Neural progenitor cell (in vitro differentiated cells): ENCODE results near the gene DLG3. TPM values are rescaled to one million over a fixed set of nuclear protein-coding genes. Genes with fewer than 3 reads are reported as not detected.

Experiments
- DNase-seq: peaks from one replicate; pipeline ENCODE4 v3.0.0-alpha.2; 2016; ENCODE audit warnings: low spot score
- H2AFZ ChIP-seq: fragments of 200-600 bp; sonication (generic); replicated peaks from 2 replicates; pipeline ENCODE4 v1.6.1; 2016; ENCODE audit warnings: antibody characterized with exemption
- H3F3A ChIP-seq: fragments of 200-600 bp; sonication (generic); 2 replicates; pipeline ENCODE4 v1.6.1; 2016; ENCODE audit warnings: antibody characterized with exemption, low read depth
- H3K27ac ChIP-seq: fragments of 200-600 bp; sonication (generic); 2 replicates; pipeline ENCODE4 v1.5.1; 2016; ENCODE audit warnings: mild to moderate bottlenecking
- H3K27me3 ChIP-seq: fragments of 200-600 bp; sonication (generic); 2 replicates; pipeline ENCODE4 v1.6.1; 2016; ENCODE audit warnings: mild to moderate bottlenecking, moderate library complexity
- H3K36me3 ChIP-seq: fragments of 200-600 bp; sonication (generic); 2 replicates; pipeline ENCODE4 v1.5.1; 2016
- H3K4me1 ChIP-seq: fragments of 200-600 bp; sonication (generic); 2 replicates; pipeline ENCODE4 v1.6.1; 2016; ENCODE audit warnings: mixed run types
- H3K4me2 ChIP-seq: fragments of 200-600 bp; sonication (generic); 2 replicates; pipeline ENCODE4 v1.6.1; 2016
- H3K4me3 ChIP-seq: fragments of 200-600 bp; sonication (generic); 2 replicates; pipeline ENCODE4 v1.5.1; 2016
- H3K79me2 ChIP-seq: fragments of 200-600 bp; sonication (generic); 2 replicates; pipeline ENCODE4 v1.6.1; 2016; ENCODE audit warnings: low read depth
- H3K9ac ChIP-seq: fragments of 200-600 bp; sonication (generic); 2 replicates; pipeline ENCODE4 v1.6.1; 2016
- H3K9me3 ChIP-seq: fragments of 200-600 bp; sonication (generic); 2 replicates; pipeline ENCODE4 v1.5.1; 2016; ENCODE audit warnings: low read depth
- H4K20me1 ChIP-seq: fragments of 200-600 bp; sonication (generic); 2 replicates; pipeline ENCODE4 v1.6.1; 2016; ENCODE audit warnings: low read depth
- H3K27ac Mint-ChIP-seq: 3 replicates; pipeline ENCODE4 v1.8.0; 2021; ENCODE audit warnings: mixed read lengths
- H3K27me3 Mint-ChIP-seq: 2 replicates; pipeline ENCODE4 v1.8.0; 2022; ENCODE audit warnings: low read depth, mild to moderate bottlenecking, inconsistent platforms, moderate library complexity, mixed read lengths; ENCODE audit not compliant: insufficient read depth
- H3K36me3 Mint-ChIP-seq: 3 replicates; pipeline ENCODE4 v1.8.0; 2021; ENCODE audit warnings: mixed read lengths
- H3K4me1 Mint-ChIP-seq: 3 replicates; pipeline ENCODE4 v1.8.0; 2021; ENCODE audit warnings: mixed read lengths
- H3K4me3 Mint-ChIP-seq: 3 replicates; pipeline ENCODE4 v1.8.0; 2021; ENCODE audit warnings: mild to moderate bottlenecking, moderate library complexity, mixed read lengths
- H3K9me3 Mint-ChIP-seq: 3 replicates; pipeline ENCODE4 v1.8.0; 2020; ENCODE audit warnings: mixed read lengths
- EZH2 ChIP-seq: fragments of 200-600 bp; sonication (generic); IDR thresholded peaks from 2 replicates; pipeline ENCODE4 v1.6.1; 2017; ENCODE audit warnings: antibody characterized with exemption, mild to moderate bottlenecking, moderate library complexity
- EZH2phosphoT487 ChIP-seq: fragments of 200-600 bp; sonication (generic); IDR thresholded peaks from 2 replicates; pipeline ENCODE4 v1.6.1; 2017; ENCODE audit warnings: antibody characterized with exemption
- total RNA-seq: library from RNA; depleted of rRNA; stranded (reverse); fragments of >200 nt; gene quantifications from 2 replicates; pipeline ENCODE4 v1.2.3, GENCODE V29; 2015; ENCODE audit warnings: low replicate concordance
- TF ChIP-seq, protein P1 (sequence below): fragments of 200-600 bp; sonication (generic); IDR thresholded peaks from 2 replicates; pipeline ENCODE4 v1.5.1; 2017; ENCODE audit warnings: antibody characterized with exemption, mild to moderate bottlenecking

The DLG3 gene
- total RNA-seq, 1 donor from 2014 or later = 90.5 TPM

DNA sequence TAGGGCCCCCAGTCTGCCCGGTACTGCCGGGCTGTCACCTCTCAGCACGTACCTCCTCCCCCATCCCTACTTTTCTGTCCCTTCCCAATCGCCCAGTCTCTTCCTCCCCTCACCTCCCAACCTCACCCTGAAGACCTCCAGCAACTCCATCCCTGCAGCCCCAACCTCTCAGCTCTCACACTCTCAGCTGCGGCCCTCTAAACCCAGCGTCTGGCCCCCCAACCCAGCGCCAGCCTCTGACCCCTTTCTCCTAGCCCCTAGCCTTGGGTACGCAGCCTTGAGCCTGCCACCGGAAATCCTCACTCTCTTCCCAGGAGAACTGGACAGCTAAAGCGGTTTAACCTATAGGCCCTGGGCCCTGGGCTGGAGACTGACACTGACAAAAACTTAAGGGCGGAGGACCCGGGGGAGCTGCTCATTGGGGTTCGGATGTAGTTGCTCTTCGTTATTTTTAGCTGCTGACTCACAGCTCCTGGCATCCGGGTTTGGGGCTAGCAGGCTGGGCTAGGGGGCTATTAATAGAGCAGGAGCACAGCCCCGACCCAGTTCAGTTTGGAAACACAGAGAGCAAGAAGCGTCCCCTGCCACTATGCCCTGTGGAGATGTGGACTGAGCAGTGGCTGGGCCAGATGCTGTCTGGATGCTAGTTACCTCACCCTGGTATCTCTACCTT is 9.6 kb upstream of the DLG3 start:
- H2AFZ ChIP-seq = peak overlapping the region; percentile 17
- Mint-ChIP-seq H3K27me3 (peaks cover 9% of the 10 kb centered on the region), H3K4me1 (peaks cover 14% of the 10 kb centered on the region), H3K9me3 (peaks cover 9% of the 10 kb centered on the region), H3K4me3 (peak overlapping the region; percentile 90), H3K36me3 (peaks cover 3% of the 10 kb centered on the region), H3K27ac (peak overlapping the region; percentile 66)
- H3K27me3 ChIP-seq = no peaks in the 10 kb centered on the region
- no peaks in the 10 kb centered on the region for H4K20me1 ChIP-seq
- no peaks in the 10 kb centered on the region for H3K36me3 ChIP-seq
- H3K27ac ChIP-seq = no peak overlapping the region
- no peaks in the 10 kb centered on the region for H3K4me1 ChIP-seq
- H3K9ac ChIP-seq = no peak overlapping the region
- H3K4me3 ChIP-seq = peak overlapping the region; percentile 61
- DNase-seq = peak; percentile 10
- TF ChIP-seq, protein P1, sequence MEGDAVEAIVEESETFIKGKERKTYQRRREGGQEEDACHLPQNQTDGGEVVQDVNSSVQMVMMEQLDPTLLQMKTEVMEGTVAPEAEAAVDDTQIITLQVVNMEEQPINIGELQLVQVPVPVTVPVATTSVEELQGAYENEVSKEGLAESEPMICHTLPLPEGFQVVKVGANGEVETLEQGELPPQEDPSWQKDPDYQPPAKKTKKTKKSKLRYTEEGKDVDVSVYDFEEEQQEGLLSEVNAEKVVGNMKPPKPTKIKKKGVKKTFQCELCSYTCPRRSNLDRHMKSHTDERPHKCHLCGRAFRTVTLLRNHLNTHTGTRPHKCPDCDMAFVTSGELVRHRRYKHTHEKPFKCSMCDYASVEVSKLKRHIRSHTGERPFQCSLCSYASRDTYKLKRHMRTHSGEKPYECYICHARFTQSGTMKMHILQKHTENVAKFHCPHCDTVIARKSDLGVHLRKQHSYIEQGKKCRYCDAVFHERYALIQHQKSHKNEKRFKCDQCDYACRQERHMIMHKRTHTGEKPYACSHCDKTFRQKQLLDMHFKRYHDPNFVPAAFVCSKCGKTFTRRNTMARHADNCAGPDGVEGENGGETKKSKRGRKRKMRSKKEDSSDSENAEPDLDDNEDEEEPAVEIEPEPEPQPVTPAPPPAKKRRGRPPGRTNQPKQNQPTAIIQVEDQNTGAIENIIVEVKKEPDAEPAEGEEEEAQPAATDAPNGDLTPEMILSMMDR = no peak
- TF ChIP-seq EZH2phosphoT487 (no peak), EZH2 (no peak)
- H3K79me2 ChIP-seq = no peaks in the 10 kb centered on the region
- no peaks in the 10 kb centered on the region for H3K9me3 ChIP-seq
- no peaks in the 10 kb centered on the region for H3F3A ChIP-seq
- H3K4me2 ChIP-seq = peak overlapping the region; percentile 74

DNA sequence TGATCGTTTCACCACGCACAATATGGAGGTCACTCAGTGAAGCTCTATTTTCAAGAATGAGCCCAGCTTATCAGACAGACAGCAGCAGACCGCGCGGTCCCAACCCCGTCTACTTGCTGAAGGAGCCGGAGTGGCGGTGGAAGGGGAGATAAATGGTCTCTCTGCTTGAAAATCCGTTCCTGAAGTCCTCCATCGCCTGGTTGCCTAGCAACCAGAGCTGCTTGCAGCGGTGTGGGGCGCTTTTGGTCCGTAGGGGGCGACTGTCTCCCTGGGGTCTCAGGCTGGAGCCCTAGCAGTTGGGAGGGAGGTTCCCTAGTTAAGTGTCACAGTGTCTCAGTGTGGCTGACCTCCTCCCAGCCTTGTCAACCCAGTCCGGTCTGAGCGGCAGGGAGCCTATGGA is 8.3 kb upstream of the DLG3 start:
- peak overlapping the region; percentile 73 for H3K4me3 Mint-ChIP-seq
- Histone ChIP-seq H3K9ac (no peak overlapping the region), H3K36me3 (no peaks in the 10 kb centered on the region), H3F3A (no peaks in the 10 kb centered on the region), H3K4me1 (no peaks in the 10 kb centered on the region), H4K20me1 (no peaks in the 10 kb centered on the region), H3K4me2 (peak overlapping the region; percentile 39), H3K9me3 (no peaks in the 10 kb centered on the region), H3K4me3 (no peak overlapping the region), H3K27ac (no peak overlapping the region), H3K27me3 (peaks cover 4% of the 10 kb centered on the region), H2AFZ (no peak overlapping the region), H3K79me2 (no peaks in the 10 kb centered on the region)
- TF ChIP-seq EZH2 (no peak), EZH2phosphoT487 (no peak)
- TF ChIP-seq, protein P1 = peak; percentile 53
- H3K27ac Mint-ChIP-seq = no peak overlapping the region
- DNase-seq = peak; percentile 86
- peaks cover 10% of the 10 kb centered on the region for H3K9me3 Mint-ChIP-seq
- peaks cover 8% of the 10 kb centered on the region for H3K27me3 Mint-ChIP-seq
- H3K4me1 Mint-ChIP-seq = peaks cover 14% of the 10 kb centered on the region
- no peaks in the 10 kb centered on the region for H3K36me3 Mint-ChIP-seq

DNA sequence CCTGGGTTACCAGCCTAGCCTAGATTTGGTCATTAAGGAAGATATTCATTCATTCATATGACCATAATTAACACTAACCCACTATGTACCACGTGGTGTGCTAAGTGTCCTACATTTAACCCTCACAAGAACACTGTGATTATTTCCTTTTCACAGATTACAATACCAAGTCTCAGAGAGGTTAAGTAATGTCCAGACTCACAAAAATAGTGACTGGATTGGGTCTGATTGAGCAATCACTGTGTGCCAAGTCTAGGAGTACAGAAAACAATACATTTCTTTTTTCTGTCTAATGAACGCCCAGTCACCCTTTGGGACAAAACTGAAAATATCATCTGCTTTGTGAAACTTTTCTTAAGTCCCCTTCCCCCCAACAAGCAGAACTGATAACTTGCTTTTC is 7.6 kb upstream of the DLG3 start:
- no peak overlapping the region for H2AFZ ChIP-seq

More for the DNA sequence above, 7.6 kb upstream of the DLG3 start:
- no peak for TF ChIP-seq EZH2
- TF ChIP-seq EZH2phosphoT487 = no peak
- TF ChIP-seq, protein P1 = no peak
- Histone ChIP-seq H4K20me1 (no peaks in the 10 kb centered on the region), H3K79me2 (no peaks in the 10 kb centered on the region), H3K9me3 (no peaks in the 10 kb centered on the region), H3K27me3 (peaks cover 6% of the 10 kb centered on the region), H3K4me2 (no peak overlapping the region), H3K36me3 (no peaks in the 10 kb centered on the region), H3K4me3 (no peak overlapping the region), H3K27ac (no peak overlapping the region), H3K9ac (no peak overlapping the region), H3F3A (no peaks in the 10 kb centered on the region), H3K4me1 (no peaks in the 10 kb centered on the region)
- Mint-ChIP-seq H3K4me1 (peaks cover 14% of the 10 kb centered on the region), H3K27ac (no peak overlapping the region), H3K36me3 (no peaks in the 10 kb centered on the region), H3K4me3 (no peak overlapping the region), H3K9me3 (peaks cover 10% of the 10 kb centered on the region), H3K27me3 (peaks cover 8% of the 10 kb centered on the region)
- no peak for DNase-seq
